RCC 7860 (cell line): ENCODE data around the gene INPP5B.

ENCODE experiments used
- DNase-seq: peaks from one replicate; pipeline ENCODE4 v3.0.0-alpha.2; 2015; ENCODE audit warnings: low spot score
- FAIRE-seq: peaks from 2 replicates; lab custom pipeline; 2012; peaks lifted over from hg19 to GRCh38; lab: Jason Lieb, UNC

INPP5B gene

DNA sequence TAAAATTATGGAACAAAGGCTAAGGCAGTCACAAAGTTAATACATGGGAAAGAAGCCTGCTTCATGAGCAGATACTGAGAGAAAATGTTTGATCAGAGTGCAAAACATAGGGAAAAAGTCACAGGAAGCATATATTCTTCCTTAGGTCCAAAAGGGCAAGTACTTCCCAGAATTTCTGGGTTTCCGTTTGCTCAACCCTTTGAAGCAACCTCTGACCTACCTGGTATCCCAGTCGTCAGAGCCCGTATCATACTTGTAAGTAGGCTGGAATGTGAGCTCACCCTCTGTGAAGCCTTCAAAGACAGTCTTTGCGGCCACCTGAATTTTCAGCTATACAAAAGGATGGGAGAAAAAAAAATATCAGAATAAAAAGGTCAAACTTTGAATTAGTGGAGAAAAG is 67.0 kb downstream of the INPP5B start:
- DNase-seq (no peak), FAIRE-seq (no peak)

DNA sequence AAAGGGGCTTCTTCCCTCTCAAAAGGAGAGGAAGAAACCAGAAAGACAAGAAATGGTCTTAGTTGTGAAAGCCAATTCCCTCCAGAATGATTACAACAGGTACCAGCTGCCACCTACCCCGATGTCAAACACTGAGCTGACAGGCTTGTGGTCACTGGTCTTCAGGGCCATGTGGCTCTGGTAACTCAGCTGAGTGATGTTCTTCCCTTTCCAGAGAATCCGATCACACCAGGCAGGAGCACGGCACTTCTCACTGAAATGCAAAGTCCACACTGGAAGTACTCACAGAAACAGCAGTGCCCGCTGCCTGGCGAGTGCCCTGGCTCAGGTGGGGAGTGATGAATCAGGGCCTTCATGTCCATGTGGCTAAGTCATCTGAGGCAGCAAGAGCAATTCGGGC is 68.8 kb downstream of the INPP5B start:
- FAIRE-seq (no peak), DNase-seq (no peak)

DNA sequence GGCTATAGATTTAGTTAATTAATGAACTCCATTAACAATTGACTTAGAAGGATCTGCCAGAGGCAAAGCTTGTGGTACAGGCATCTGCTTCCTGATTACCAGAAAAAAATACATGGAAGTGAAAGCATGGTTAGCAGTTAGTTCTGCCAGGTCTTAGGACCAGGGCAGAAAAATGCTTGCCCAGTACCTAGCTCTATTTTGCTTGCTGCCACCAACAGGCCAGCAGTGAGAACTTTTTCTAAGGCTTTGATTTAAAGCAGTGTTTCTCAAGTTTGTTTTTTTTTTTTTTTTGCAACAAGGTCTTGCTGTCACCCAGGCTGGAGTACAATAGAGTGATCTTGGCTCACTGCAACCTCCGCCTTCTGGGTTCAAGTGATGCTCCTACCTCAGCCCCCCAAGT is 71.0 kb downstream of the INPP5B start:
- DNase-seq (no peak), FAIRE-seq (no peak)

DNA sequence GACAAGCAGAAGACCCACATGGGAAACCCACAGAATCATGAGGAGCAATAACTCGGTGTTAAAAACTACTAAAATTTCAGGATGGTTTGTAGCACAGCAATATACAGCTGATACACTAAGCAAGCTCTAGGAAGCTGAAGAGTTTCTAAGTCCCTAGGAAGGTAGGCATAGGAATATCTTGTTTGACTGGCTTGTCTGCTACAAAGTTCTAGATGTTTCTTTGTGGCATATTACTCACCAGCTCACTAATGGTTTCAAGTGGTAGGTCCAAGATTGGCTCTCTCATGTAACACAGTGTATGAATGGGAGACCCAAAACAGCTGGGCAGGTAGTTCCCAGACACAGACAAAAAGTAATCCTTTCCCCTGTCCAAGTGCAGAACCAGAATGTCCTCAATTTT is 74.2 kb downstream of the INPP5B start:
- DNase-seq: no peak
- no peak for FAIRE-seq

DNA sequence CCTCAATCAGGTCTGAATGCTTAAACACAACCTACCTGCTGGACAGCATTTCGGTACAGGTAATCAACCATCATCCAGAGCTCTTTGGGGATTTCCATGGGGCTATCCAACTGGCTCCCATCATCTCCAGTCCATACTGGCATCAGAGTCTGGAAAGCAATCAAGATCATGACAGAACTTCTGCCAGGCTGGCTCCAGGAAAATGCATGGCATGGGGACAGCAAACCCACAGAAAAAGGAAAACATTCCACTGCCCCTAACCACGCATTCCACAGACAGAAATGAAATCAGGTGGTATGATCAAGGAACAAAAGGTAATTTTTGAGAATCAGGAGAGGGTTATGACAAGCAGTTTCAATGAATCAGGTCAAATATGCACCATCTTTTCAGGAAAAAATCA is 78.4 kb downstream of the INPP5B start:
- no peak for FAIRE-seq
- DNase-seq: no peak

DNA sequence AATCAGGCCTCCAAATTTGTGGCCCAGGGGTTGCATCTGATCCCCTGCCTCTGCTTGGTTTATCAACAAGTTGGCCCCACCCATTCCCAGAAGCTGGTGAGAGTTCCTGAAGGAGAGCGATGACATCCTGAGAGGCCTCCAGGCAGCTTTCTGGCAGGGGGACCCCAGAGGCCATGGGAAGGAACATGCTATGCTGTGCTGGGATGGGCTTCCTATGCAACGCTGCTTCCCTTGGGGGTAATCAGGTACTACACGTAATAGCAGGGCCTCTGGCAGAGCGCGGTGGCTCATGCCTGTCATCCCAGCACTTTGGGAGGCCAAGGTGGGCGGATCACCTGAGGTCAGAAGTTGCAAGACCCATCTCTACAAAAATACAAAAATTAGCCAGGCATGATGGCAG is 79.1 kb downstream of the INPP5B start:
- no peak for FAIRE-seq
- DNase-seq: no peak

DNA sequence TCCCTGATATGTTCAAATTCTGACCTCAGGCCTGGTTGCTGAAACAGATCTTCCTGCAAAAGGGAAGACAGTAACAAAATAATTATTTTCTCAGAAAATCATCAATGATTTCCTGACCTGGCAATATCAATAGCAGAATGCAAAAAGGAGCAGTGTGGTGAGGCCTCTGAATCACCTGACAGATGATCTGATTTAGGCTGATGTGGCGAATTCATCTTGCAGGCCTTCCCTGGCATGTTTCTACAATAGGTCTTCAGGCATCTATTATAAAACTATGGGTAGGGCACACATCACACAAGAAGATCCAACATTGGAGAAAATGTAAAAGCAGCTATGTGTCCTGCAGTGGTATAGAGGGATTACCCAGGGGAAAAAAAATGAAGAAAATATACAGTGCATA is 80.4 kb downstream of the INPP5B start:
- no peak for DNase-seq
- FAIRE-seq: no peak

DNA sequence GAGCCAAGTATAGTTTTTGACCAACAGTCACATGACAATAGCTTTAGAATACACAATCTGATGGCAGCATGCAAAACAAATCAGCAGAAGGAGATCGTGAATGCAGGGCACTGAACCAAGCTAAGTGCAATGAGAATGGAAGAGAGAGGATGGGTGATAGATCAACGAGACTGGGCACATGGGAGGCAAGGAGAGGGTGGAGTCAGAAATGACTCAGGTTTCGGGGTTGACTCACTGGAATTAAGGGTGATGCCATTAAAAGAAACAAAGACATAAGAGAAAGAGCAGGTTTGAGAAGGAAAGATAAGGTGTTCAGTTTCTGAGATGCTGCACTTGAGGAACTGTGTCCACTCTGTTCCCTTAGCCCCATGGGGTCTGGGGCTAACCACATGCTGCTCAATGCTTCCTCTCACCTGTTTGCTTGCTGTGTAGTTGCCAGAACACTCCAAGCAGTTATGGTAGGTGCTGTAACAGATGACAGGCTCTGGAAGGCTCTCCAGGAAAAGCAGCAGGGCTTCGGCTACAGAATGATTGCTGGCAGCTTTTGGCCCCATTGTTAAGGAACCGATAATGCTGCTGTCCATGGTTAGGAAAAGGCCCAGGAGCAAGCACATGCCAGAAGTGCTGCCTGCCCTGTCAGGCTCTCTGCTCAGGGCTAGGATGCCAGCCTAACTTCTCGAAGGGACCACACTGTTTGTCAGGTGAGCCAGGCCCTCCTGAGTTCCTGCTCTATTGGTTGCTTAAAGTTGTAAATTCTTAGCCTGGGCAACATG is 81.3 kb downstream of the INPP5B start:
- DNase-seq (peak; percentile 51), FAIRE-seq (no peak)

DNA sequence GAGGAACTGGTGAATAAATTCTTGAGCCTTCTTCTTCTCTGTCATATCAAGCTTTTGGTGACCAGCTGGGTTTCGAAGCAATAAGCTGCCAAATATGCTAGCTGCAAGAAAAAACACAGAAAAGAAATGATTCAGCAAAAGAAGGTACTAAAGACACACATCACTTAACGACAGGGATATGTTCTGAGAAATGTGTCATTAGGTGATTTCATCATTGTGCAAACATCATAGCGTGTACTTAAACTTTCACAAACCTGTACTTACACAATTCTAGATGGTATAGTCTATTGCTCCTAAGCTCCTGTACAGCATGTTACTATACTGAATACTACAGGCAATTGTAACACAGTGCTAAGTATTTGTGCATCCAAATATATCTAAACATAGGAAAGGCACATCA is 84.5 kb downstream of the INPP5B start:
- DNase-seq (peak; percentile 73), FAIRE-seq (no peak)

DNA sequence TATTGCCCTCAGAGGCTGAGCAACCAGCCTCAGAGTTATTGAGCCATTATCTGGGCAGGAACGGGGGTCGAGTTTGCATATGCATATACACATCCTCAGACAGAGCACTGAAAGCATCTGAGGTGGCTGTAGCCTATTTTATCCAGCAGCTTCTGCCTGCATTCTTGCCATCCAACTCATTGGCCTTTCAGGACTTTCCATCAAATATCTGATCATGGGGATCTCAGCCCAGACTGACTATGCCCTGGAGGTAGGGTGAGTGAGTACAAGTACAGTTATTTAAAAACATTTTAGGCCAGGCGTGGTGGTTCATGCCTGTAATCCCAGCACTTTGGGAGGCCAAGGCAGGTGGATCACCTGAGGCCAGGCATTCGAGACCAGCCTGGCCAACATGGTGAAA is 85.7 kb downstream of the INPP5B start:
- FAIRE-seq (no peak), DNase-seq (no peak)

DNA sequence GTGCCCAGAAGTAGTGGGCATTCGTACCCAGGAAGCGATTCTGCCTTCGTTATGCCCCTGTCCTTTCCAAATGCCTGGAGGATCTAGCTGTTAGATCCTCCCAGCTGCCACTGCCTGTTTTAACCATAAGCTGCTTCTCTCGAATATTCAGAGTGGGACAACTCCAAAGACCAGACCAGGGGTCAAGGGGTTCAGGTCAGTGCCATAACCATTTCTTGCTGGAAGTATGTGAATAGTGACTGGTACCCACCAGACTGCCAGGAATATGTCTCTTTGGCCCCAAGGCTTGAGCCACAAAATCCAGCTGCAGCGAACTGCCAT is 86.5 kb downstream of the INPP5B start:
- no peak for DNase-seq
- no peak for FAIRE-seq

DNA sequence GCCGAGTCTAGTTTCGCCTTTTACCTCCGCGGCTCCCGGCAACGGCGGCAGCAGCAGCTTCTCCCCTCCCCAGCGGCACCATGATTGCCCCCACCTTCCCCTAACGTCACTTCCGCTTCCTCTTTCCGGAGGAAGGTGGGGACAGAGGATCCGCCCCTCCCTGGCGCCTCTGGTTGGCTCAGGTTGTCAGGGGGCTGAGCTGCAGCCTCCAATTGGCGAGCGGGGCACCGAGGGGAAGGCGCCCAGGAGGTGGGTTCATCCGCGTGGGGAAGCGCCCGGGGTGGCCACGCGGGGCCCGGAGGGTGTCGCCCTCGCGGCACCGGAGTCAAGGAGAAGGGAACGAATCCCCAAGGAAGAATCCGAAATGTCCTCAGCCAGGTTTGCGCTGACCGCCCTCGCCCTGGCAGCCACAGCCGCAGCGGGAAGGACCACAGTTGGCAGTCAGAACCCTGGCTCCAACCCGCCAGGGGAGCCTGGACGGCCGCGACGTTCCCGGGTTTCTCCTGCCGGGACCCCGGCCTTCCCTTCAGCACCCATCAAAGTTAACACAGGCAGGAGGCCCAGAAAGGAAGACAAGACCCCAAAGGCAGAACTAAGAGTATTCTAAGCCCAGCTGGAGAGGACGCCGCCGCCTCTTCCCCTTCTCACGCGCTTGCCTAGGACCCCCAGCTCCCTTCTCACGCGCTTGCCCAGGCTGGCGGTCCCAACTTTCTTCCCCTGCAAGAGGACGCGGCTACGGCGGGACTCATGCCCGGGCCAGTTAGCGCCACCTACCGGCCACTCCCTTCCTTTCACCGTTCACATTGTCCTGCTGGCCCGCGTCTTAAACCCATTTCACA is 87.1 kb downstream of the INPP5B start, which contains the start of gene MTF1:
MTF1 (minus strand) TSS at position 86 of the 839 bp plus-strand sequence. CDS start 1,934 bp downstream, outside the sequence.
- peak; percentile 91 for DNase-seq
- FAIRE-seq: peak; percentile 85

DNA sequence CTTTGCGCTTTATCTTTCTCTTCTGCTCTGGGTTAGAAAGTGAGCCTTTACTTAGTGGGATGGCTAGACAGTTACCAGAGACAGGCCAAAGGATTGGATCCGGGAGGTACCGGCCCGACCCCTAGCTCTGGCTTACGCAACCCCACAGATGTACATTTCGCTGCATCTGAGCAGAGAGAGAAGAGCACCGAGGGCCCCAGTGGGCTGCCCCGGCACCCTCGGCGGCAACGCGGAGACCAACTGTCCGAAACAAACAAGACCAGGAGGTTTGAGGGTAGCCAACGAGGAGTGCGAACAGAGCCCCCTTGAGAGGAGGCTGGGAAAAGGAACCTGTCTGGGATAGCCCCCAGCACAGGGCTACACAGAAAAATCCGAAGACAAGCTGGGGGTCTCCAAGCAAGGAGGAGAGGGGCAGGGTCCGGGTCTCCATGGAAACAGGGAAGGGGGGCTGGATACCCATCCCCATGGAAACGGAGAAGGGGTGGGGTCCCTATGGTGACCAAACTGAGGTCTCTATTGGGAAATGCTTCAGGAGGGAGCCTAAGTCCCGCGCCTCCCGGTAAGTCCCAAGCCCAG is 87.8 kb downstream of the INPP5B start:
- DNase-seq (no peak), FAIRE-seq (no peak)

DNA sequence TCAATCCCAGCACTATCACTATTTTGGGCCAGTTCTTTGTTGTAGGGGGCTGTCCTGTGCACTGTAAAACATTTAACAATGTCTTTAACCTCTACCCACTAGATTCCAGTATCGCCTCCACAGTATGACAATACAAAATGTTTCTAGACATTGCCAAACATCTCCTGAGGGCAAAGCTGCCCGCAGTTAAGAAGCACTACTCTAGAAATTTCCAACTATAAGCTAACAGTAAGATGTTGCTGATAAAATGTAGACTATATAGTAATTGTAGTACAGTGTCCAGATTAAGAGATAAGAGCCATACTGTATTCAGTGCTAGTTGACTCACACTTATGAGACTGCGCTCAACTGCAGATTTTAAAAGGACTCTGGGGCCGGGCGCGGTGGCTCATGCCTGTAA is 92.4 kb downstream of the INPP5B start:
- DNase-seq (no peak), FAIRE-seq (no peak)

DNA sequence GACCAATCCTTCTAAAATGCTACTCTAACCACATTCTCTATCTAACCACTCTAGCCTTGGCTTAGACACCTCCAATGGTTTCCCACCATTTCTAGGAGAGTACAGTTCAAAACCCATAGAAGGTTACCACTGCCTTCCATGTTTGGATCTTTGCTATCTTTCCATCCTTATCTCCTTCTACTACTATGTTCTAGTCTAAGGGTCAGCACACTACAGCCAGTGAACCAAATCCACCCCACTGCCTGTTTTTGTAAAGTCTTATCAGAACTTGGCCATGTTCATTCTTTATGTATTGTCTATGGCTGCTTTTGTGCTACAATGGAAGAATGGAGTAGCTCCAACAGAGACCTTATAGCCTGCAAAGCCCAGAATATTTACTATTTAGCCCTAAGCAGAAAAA is 93.7 kb downstream of the INPP5B start:
- FAIRE-seq (no peak), DNase-seq (no peak)

DNA sequence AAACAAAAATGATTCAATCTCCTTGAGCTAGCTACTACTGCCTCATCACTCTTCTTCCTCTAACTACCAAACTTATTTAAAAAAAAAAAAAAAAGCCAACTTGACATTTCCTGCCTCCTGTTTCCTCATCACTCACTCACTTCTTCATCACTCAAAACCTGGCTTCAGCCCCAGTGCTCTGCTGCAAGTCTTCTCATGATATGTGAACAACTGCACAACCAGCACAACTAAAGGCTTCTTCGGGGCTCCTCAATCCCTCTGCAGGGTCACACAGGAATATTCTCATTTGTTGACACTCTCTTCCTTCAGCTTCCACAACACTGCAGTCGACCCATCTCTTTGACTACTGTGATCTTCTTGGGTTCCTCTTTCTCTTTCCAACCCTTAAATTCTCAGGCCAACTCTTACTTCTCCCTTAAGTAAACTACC is 95.1 kb downstream of the INPP5B start:
- no peak for FAIRE-seq
- DNase-seq: no peak

DNA sequence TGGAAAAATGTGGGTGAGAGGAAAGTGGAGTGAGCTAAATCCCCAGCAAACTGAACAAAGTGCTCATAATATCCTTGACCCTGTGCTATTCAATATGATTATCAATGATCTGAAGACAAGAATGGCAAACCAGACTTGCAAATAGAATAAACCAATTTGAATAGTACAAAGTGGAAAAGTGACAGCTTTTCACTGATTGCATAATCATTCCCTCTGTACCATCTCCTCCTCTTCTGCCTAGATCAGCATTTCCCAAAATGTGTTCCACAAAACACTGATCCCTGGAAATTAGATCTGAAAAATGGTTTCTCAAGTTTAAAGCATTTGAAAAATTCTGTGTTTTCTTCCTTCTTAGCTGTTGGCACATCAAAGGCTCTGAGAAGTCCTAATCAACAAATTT is 95.6 kb downstream of the INPP5B start:
- no peak for FAIRE-seq
- no peak for DNase-seq

DNA sequence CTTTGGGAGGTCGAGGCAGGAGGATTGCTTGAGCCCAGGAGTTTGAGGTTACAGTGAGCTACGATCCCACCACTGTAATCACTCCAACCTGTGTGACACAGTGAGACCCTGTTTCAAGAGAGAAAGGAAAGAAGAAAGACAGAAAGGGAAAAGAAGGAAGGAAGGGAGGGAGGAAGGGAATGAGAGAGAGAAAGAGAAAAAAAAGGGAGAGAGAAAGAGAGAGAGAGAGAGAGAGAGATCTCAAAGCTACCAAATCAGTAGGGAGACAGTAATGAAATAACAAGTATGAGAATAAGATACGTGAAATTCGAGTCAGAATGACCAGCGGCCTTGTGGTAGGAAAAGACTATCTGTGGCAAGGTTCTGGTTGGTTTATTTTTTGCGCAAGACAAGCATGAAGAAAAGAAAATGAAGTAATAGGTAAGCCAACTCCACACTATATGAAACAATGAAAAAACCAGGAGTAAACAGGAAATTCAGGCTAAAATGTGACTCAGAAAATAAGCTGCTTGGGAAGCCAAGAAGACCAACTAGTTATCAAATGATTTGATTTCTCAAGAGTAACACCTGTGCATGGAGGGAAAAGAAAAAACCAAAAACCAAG is 96.4 kb downstream of the INPP5B start:
- DNase-seq (no peak), FAIRE-seq (no peak)

DNA sequence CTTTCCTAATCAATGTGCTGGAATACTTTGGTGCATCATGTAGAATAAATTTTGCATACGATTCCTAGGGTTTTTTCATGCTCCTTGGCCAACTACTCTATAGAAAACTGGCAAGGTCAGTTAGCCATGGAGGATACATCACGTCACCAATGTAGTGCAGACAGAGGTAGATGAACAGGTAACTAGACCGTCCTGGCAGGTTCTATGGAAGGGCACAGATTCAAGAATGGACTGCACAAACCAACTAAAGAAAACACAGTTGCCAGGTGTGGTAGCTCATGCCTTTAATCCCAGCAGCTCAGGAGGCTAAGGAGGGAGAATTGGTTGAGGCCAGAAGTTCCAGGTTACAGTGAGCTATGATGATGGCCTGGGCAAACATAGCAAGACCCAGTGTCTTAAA is 97.4 kb downstream of the INPP5B start:
- FAIRE-seq (no peak), DNase-seq (no peak)

DNA sequence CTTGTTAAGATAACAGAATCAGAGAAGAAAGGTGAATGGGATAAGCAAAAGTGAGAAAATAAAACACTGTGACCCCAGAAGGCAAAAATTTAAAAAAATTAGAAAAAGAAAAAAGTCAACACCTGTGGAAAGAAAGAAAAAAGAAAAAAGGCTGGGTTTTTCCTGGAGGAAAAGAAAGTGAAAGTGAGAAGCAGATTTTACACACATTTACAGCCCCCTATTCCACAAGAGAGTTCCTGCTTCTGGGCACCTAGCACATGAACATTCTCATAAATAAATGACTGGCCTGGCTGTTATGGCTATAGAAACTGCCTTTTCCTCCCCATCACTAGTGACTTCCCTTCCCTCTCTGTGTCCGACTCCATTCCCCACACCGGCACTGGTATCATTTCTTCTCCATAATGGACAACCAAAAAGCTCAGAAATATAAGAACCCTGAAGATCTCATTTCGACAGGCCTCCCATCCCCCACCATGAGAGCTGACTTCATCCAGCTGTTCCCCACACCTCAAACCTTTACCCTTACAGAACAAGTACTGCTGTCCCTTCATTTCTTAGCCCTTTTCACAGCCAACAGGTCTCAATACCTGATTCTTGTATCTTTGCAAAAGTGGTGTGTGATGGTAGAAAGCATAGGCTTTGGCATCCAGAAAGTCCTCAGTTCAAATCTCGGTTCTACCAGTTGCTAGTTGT is 100.1 kb downstream of the INPP5B start:
- FAIRE-seq (no peak), DNase-seq (no peak)

DNA sequence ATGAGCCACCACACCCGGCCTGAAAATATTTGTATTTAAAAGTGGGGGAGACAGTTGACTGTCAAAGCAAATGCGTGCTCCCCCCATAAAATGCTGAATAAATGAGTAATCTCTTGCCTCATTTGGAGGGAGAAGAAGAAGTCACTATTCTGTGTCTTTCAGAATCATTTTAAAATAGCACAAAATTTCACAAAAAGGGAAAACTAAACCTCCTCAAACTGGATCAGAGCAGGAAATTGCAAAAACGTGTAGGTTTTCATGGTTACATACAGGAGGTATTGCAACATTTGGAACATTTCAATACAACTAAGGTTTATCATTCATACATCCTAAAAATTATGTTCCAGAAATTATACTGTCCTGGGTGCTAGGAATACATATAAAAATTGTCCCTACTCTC is 101.1 kb downstream of the INPP5B start:
- FAIRE-seq (no peak), DNase-seq (no peak)
